A549 (cell line): ENCODE data around the gene GNA15.

ENCODE experiments used
- BHLHE40 ChIP-seq: IDR thresholded peaks from 2 replicates; pipeline ENCODE4 v1.6.1; 2012; ENCODE audit warnings: low read depth, low read length, inconsistent platforms
- CTCF ChIP-seq: fragments of >200 bp; sonication (Bioruptor Twin); formaldehyde crosslinking; IDR thresholded peaks from 3 replicates; pipeline ENCODE4 v1.5.1; 2016
- EHMT2 ChIP-seq: fragments of 200-600 bp; sonication (generic); IDR thresholded peaks from 2 replicates; pipeline ENCODE4 v1.6.1; 2016; ENCODE audit warnings: antibody characterized with exemption, low read depth, mild to moderate bottlenecking, moderate library complexity
- JUN ChIP-seq, 2 experiments: fragments of >200 bp; sonication (Bioruptor Twin); formaldehyde crosslinking; IDR thresholded peaks; 2 replicates in 1 of 2; 3 replicates in 1 of 2; pipeline ENCODE4 v1.6.1; 2016 to 2017
- JUNB ChIP-seq: fragments of >200 bp; sonication (Bioruptor Twin); formaldehyde crosslinking; IDR thresholded peaks from 2 replicates; pipeline ENCODE4 v1.6.1; 2016
- MAFK ChIP-seq: fragments of 450-650 bp; IDR thresholded peaks from 2 replicates; pipeline ENCODE4 v1.6.1; 2014; ENCODE audit not compliant: partially characterized antibody
- NR3C1 ChIP-seq: fragments of >200 bp; sonication (Bioruptor Twin); formaldehyde crosslinking; IDR thresholded peaks from 3 replicates; pipeline ENCODE4 v1.6.1; 2017
- POLR2A ChIP-seq: IDR thresholded peaks from 2 replicates; pipeline ENCODE4 v1.6.1; 2012; ENCODE audit warnings: mild to moderate bottlenecking, low read length
- POLR2AphosphoS2 ChIP-seq: conservative IDR thresholded peaks from 2 replicates; pipeline ENCODE4 v1.6.1; 2012; ENCODE audit warnings: low read length, improper control_type of control experiment, inconsistent platforms
- REST ChIP-seq: fragments of 200-600 bp; sonication (generic); IDR thresholded peaks from 2 replicates; pipeline ENCODE4 v1.6.1; 2016; ENCODE audit warnings: antibody characterized with exemption, mild to moderate bottlenecking, moderate library complexity

GRCh38 chr19:3115411-3115810, 20.4 kb upstream of the GNA15 start:
- TF ChIP-seq CTCF (no peak), REST (no peak), BHLHE40 (no peak), JUNB (no peak), POLR2A (no peak), JUN (IDR thresholded peaks at IDR 0.05) (no peak), POLR2AphosphoS2 (no peak), MAFK (no peak), NR3C1 (no peak), EHMT2 (no peak)
